HEK293T (cell line): ENCODE data around the gene AP2A2.

Source experiments
- ARNT ChIP-seq: fragments of 450-650 bp; IDR thresholded peaks from 2 replicates; pipeline ENCODE4 v1.6.1; 2017; ENCODE audit warnings: mild to moderate bottlenecking
- BHLHE40 ChIP-seq: fragments of 450-650 bp; IDR thresholded peaks from 2 replicates; pipeline ENCODE4 v1.6.1; 2016; ENCODE audit warnings: mild to moderate bottlenecking, moderate library complexity, borderline replicate concordance
- ELF4 ChIP-seq: fragments of 450-650 bp; IDR thresholded peaks from 2 replicates; pipeline ENCODE4 v1.6.1; 2017; ENCODE audit warnings: antibody characterized with exemption
- FOXK2 ChIP-seq: fragments of 450-650 bp; IDR thresholded peaks from 2 replicates; pipeline ENCODE4 v1.6.1; 2016; ENCODE audit warnings: mild to moderate bottlenecking
- FOXM1 ChIP-seq: fragments of 450-650 bp; IDR thresholded peaks from 2 replicates; pipeline ENCODE4 v1.6.1; 2017; ENCODE audit warnings: mild to moderate bottlenecking, borderline replicate concordance
- LEF1 ChIP-seq: fragments of 450-650 bp; IDR thresholded peaks from 2 replicates; pipeline ENCODE4 v1.6.1; 2017; ENCODE audit warnings: mild to moderate bottlenecking, borderline replicate concordance
- NFRKB ChIP-seq: fragments of 450-650 bp; IDR thresholded peaks from 2 replicates; pipeline ENCODE4 v1.6.1; 2016; ENCODE audit warnings: mild to moderate bottlenecking, moderate library complexity
- PKNOX1 ChIP-seq: fragments of 450-650 bp; IDR thresholded peaks from 2 replicates; pipeline ENCODE4 v1.6.1; 2016
- SP1 ChIP-seq: fragments of 450-650 bp; IDR thresholded peaks from 2 replicates; pipeline ENCODE4 v1.6.1; 2017
- SUZ12 ChIP-seq: fragments of 450-650 bp; IDR thresholded peaks from 2 replicates; pipeline ENCODE4 v1.6.1; 2016; ENCODE audit warnings: mild to moderate bottlenecking
- TARDBP ChIP-seq: fragments of 450-650 bp; IDR thresholded peaks from 2 replicates; pipeline ENCODE4 v1.6.1; 2016
- ZNF384 ChIP-seq: fragments of 450-650 bp; IDR thresholded peaks from 2 replicates; pipeline ENCODE4 v1.6.1; 2016

- TF ChIP-seq NFRKB = no peak
- TF ChIP-seq ARNT = no peak
- TF ChIP-seq SUZ12 = no peak
- TF ChIP-seq LEF1 = no peak
- no peak for TF ChIP-seq FOXK2
- TF ChIP-seq SP1 = no peak
- no peak for TF ChIP-seq TARDBP
- TF ChIP-seq ZNF384 = no peak
- no peak for TF ChIP-seq BHLHE40
- no peak for TF ChIP-seq FOXM1
- TF ChIP-seq PKNOX1 = no peak
- no peak for TF ChIP-seq ELF4
These were observed 43.2 kb downstream of the AP2A2 start for GRCh38 chr11:968822-969221.
